Smooth muscle cell (in vitro differentiated cells): ENCODE measurements around the gene DOK1. TPM values are rescaled to one million over a fixed set of nuclear protein-coding genes. Genes with fewer than 3 reads are reported as not detected.

Source experiments
- DNase-seq: peaks from one replicate; lab custom pipeline; 2025; ENCODE audit not compliant: unreplicated experiment; lab: John Stamatoyannopoulos, UW
- H2AFZ ChIP-seq: fragments of 200-600 bp; sonication (generic); 2 replicates; pipeline ENCODE4 v1.6.0; 2016; ENCODE audit warnings: antibody characterized with exemption, low read depth, mild to moderate bottlenecking
- H3F3A ChIP-seq: fragments of 200-600 bp; sonication (generic); 2 replicates; pipeline ENCODE4 v1.6.0; 2017; ENCODE audit warnings: antibody characterized with exemption, low read depth
- H3K27ac ChIP-seq: fragments of 200-600 bp; sonication (generic); 2 replicates; pipeline ENCODE4 v1.5.1; 2016; ENCODE audit warnings: low read depth, mild to moderate bottlenecking
- H3K27me3 ChIP-seq: fragments of 200-600 bp; sonication (generic); 2 replicates; pipeline ENCODE4 v1.6.1; 2016; ENCODE audit warnings: low read depth, mild to moderate bottlenecking
- H3K36me3 ChIP-seq: fragments of 200-600 bp; sonication (generic); 2 replicates; pipeline ENCODE4 v1.5.1; 2016; ENCODE audit warnings: low read depth
- H3K4me1 ChIP-seq: fragments of 200-600 bp; sonication (generic); 2 replicates; pipeline ENCODE4 v1.5.1; 2016; ENCODE audit warnings: low read depth
- H3K4me2 ChIP-seq: fragments of 200-600 bp; sonication (generic); 2 replicates; pipeline ENCODE4 v1.6.0; 2016; ENCODE audit warnings: mild to moderate bottlenecking
- H3K4me3 ChIP-seq: fragments of 200-600 bp; sonication (generic); 2 replicates; pipeline ENCODE4 v1.5.1; 2016; ENCODE audit warnings: mild to moderate bottlenecking
- H3K79me2 ChIP-seq: fragments of 200-600 bp; sonication (generic); 2 replicates; pipeline ENCODE4 v1.6.0; 2016; ENCODE audit warnings: low read depth, mild to moderate bottlenecking
- H3K9ac ChIP-seq: fragments of 200-600 bp; sonication (generic); 2 replicates; pipeline ENCODE4 v1.6.0; 2016; ENCODE audit warnings: low read depth
- H3K9me3 ChIP-seq: fragments of 200-600 bp; sonication (generic); replicated peaks from 2 replicates; pipeline ENCODE4 v1.5.1; 2016; ENCODE audit warnings: low read depth
- H4K20me1 ChIP-seq: fragments of 200-600 bp; sonication (generic); 2 replicates; pipeline ENCODE4 v1.6.0; 2016; ENCODE audit warnings: low read depth
- WGBS: methylation state at CpG from one replicate; pipeline ENCODE4 v1.1.7; 2016; ENCODE audit warnings: low lambda C conversion rate; 5-methylcytosine and 5-hydroxymethylcytosine counted together
- polyA plus RNA-seq: library from polyadenylated mRNA; unstranded; fragments of >200 nt; fragmentation: Nextera tagmentation; extraction: Ambion mirVana; gene quantifications from 2 replicates; pipeline ENCODE4 v1.2.1, GENCODE V29; 2016
- total RNA-seq: library from RNA; depleted of rRNA; stranded (reverse); fragments of >200 nt; gene quantifications from 2 replicates; pipeline ENCODE4 v1.2.3, GENCODE V29; 2014
- TF ChIP-seq, protein P1 (sequence below): fragments of 200-600 bp; sonication (generic); IDR thresholded peaks from 2 replicates; pipeline ENCODE4 v1.5.1; 2017; ENCODE audit warnings: borderline replicate concordance, mild to moderate bottlenecking, antibody characterized with exemption; ENCODE audit not compliant: insufficient read depth, poor library complexity, severe bottlenecking

The DOK1 gene
- total and polyA plus RNA-seq, 2 experiments from 2014 or later, result 11.7 to 41.3 TPM

DNA sequence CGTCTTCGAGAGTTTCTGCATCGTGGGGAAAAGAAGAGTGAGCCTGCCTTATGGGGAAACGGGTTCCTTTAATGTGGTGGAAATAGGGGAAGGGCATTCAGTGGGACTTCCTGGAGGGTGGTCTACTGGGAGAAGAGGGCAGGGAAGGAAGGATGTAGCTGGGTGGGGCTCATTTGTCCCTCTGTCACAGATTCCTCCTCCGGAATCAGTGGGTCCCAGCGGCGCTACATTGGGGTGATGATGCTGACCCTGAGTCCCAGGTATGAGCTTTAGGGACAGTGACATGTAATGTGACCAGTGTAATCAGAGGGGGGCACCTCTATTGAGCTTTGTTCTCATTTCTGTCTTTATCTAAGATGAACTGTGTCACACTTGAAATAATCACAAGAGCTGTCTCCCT, 22.9 kb upstream of the DOK1 start:
- Histone ChIP-seq H3K27ac (peak overlapping the region; percentile 71), H3K4me2 (peak overlapping the region; percentile 99), H3K36me3 (no peaks in the 10 kb centered on the region), H3K4me3 (no peak overlapping the region), H4K20me1 (peaks cover 11% of the 10 kb centered on the region), H3K9ac (no peak overlapping the region), H2AFZ (no peak overlapping the region), H3F3A (peaks cover 22% of the 10 kb centered on the region), H3K9me3 (no peaks in the 10 kb centered on the region), H3K79me2 (peaks cover 28% of the 10 kb centered on the region), H3K27me3 (no peaks in the 10 kb centered on the region), H3K4me1 (peaks cover 11% of the 10 kb centered on the region)
- no peak for DNase-seq
- 89% methylated on average over 7 of the region's 7 CpGs for WGBS
- TF ChIP-seq, protein P1, sequence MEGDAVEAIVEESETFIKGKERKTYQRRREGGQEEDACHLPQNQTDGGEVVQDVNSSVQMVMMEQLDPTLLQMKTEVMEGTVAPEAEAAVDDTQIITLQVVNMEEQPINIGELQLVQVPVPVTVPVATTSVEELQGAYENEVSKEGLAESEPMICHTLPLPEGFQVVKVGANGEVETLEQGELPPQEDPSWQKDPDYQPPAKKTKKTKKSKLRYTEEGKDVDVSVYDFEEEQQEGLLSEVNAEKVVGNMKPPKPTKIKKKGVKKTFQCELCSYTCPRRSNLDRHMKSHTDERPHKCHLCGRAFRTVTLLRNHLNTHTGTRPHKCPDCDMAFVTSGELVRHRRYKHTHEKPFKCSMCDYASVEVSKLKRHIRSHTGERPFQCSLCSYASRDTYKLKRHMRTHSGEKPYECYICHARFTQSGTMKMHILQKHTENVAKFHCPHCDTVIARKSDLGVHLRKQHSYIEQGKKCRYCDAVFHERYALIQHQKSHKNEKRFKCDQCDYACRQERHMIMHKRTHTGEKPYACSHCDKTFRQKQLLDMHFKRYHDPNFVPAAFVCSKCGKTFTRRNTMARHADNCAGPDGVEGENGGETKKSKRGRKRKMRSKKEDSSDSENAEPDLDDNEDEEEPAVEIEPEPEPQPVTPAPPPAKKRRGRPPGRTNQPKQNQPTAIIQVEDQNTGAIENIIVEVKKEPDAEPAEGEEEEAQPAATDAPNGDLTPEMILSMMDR, result no peak

DNA sequence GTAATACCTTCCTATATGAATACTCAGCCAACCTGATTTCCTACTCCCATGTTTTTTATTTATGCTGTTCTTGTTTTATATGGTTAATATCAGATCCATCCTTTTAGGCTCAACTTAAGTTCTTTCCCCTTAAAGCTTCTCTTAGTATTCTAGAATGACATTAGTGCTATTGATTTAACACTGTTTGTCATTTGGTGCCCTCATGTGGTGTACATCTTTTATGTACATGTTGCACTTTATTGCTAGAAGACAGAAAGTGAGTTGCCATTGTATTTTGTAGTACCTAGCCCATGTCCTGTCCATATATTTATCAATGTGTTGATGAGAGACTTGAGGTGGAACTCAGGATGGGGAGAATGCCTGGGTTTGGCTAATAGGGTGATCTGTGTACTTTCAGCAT, 22.3 kb upstream of the DOK1 start:
- H3K36me3 ChIP-seq, result no peaks in the 10 kb centered on the region
- no peaks in the 10 kb centered on the region for H3K9me3 ChIP-seq
- peaks cover 28% of the 10 kb centered on the region for H3F3A ChIP-seq
- H4K20me1 ChIP-seq, result peaks cover 11% of the 10 kb centered on the region
- TF ChIP-seq, protein P1, result peak; percentile 30
- H2AFZ ChIP-seq, result no peak overlapping the region
- DNase-seq, result no peak
- no peak overlapping the region for H3K4me3 ChIP-seq
- H3K79me2 ChIP-seq, result peaks cover 28% of the 10 kb centered on the region
- no peak overlapping the region for H3K27ac ChIP-seq
- no peaks in the 10 kb centered on the region for H3K27me3 ChIP-seq
- H3K4me2 ChIP-seq, result no peak overlapping the region
- H3K4me1 ChIP-seq, result peaks cover 11% of the 10 kb centered on the region
- no peak overlapping the region for H3K9ac ChIP-seq

DNA sequence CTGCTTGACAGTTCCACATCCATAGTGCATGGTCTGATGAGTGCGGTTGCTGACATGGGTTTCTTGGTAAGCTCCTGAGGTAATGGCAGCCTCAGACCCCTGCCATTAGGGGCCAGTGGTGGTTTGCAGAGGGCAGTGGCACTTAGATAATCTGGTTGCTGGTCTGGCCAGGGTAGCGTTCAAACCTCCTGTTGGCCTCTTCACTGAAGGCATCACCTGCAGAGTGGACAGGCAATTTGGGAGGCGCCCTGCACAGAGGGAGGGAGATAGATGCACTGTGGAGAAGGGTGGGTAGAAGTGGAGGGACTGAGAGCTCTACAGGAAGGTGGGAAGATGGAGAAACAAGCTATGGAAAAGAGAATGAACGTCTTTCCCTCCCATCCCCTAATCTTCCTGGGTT, 21.1 kb upstream of the DOK1 start:
- TF ChIP-seq, protein P1, result no peak
- Histone ChIP-seq H3K4me2 (no peak overlapping the region), H3F3A (peaks cover 29% of the 10 kb centered on the region), H3K4me1 (peaks cover 9% of the 10 kb centered on the region), H2AFZ (no peak overlapping the region), H3K4me3 (no peak overlapping the region), H3K79me2 (peaks cover 21% of the 10 kb centered on the region), H4K20me1 (no peaks in the 10 kb centered on the region), H3K9me3 (no peaks in the 10 kb centered on the region), H3K36me3 (no peaks in the 10 kb centered on the region), H3K27me3 (no peaks in the 10 kb centered on the region), H3K27ac (no peak overlapping the region), H3K9ac (no peak overlapping the region)
- no peak for DNase-seq
- 89% methylated on average over 4 of the region's 4 CpGs for WGBS

DNA sequence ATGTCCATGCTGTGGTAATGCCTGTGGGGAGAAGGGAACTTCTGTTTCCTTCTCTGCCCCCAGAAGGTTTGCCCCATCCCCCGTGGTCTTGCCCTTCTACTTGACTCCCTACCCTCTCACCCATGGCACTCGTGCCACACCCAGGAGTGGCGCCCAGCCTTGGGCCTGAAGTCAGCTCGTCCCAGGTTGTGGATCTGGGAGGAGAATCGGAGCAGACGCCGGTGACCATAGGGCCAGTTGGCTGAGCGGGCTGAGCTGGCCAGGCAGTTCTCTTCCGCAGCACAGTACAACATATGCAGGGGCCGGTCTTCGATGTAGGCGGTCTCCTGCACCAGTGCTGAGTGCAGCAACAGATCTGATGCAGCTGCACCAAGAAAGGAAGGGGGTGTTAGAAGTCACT, 20.1 kb upstream of the DOK1 start:
- DNase-seq, result no peak
- H3K79me2 ChIP-seq, result peaks cover 12% of the 10 kb centered on the region
- peaks cover 29% of the 10 kb centered on the region for H3F3A ChIP-seq
- no peaks in the 10 kb centered on the region for H4K20me1 ChIP-seq
- no peak overlapping the region for H3K4me2 ChIP-seq
- H3K27ac ChIP-seq, result no peak overlapping the region
- H3K36me3 ChIP-seq, result no peaks in the 10 kb centered on the region
- WGBS, result 96% methylated on average over 12 of the region's 12 CpGs
- no peak overlapping the region for H3K9ac ChIP-seq
- no peaks in the 10 kb centered on the region for H3K27me3 ChIP-seq
- H3K4me1 ChIP-seq, result peaks cover 4% of the 10 kb centered on the region
- TF ChIP-seq, protein P1, result no peak
- H3K9me3 ChIP-seq, result no peaks in the 10 kb centered on the region
- H3K4me3 ChIP-seq, result no peak overlapping the region
- H2AFZ ChIP-seq, result no peak overlapping the region
